IMR-90 (cell line): Measurements from ENCODE around the gene ASIC2. TPM values are rescaled to one million over a fixed set of nuclear protein-coding genes. Genes with fewer than 3 reads are reported as not detected.

ENCODE experiments used
- ATAC-seq: fragments of 200-7000 bp; cut with Tn5 transposase; 2 replicates; pipeline ENCODE4 v1.9.1; 2020; ENCODE audit warnings: low read depth, mild to moderate bottlenecking, moderate library complexity
- BruUV-seq: library from RNA; stranded (reverse); fragments of 400-500 nt; replicated peaks from 2 replicates; lab custom pipeline; 2021; lab: Mats Ljungman, UMichigan
- CTCF ChIA-PET: fragments of 300-600 bp; formaldehyde crosslinking; extraction: SDS; loops from one replicate; lab custom pipeline; 2021; ENCODE audit warnings: antibody characterized with exemption; lab: Yijun Ruan, JAX
- POLR2A ChIA-PET: fragments of 300-600 bp; sonication (Branson Sonifier 250); formaldehyde crosslinking; loops from one replicate; lab custom pipeline; 2022; ENCODE audit warnings: antibody characterized with exemption; ENCODE audit not compliant: unreplicated experiment; lab: Charles Lee
- DNase-seq: peaks from one replicate; pipeline ENCODE4 v3.0.0; 2013
- H2AFZ ChIP-seq: replicated peaks from 2 replicates; pipeline ENCODE3; 2013; ENCODE audit warnings: low read length, mild to moderate bottlenecking; ENCODE audit not compliant: poor library complexity
- H2AK5ac ChIP-seq: 2 replicates; pipeline ENCODE4 v1.6.1; 2013; ENCODE audit warnings: low read depth, low read length, inconsistent platforms
- H2AK9ac ChIP-seq: replicated peaks from 2 replicates; pipeline ENCODE3; 2013; ENCODE audit warnings: mild to moderate bottlenecking, low read depth, low read length, moderate library complexity; ENCODE audit not compliant: poor library complexity
- H2BK120ac ChIP-seq: 2 replicates; pipeline ENCODE4 v1.6.1; 2013; ENCODE audit warnings: low read depth, low read length, inconsistent platforms
- H2BK15ac ChIP-seq: 3 replicates; pipeline ENCODE4 v1.6.1; 2013; ENCODE audit warnings: low read depth, low read length, inconsistent platforms
- H2BK20ac ChIP-seq: 2 replicates; pipeline ENCODE4 v1.6.1; 2013; ENCODE audit warnings: low read depth, mild to moderate bottlenecking, inconsistent platforms, low read length, moderate library complexity
- H2BK5ac ChIP-seq: 2 replicates; pipeline ENCODE4 v1.6.1; 2013; ENCODE audit warnings: mild to moderate bottlenecking, low read depth, low read length, inconsistent platforms; ENCODE audit not compliant: poor library complexity, severe bottlenecking
- H3K14ac ChIP-seq: replicated peaks from 2 replicates; pipeline ENCODE4 v1.6.1; 2013; ENCODE audit warnings: low read depth, low read length, inconsistent platforms
- H3K18ac ChIP-seq: 2 replicates; pipeline ENCODE4 v1.6.1; 2013; ENCODE audit warnings: low read depth, low read length, control low read depth
- H3K23ac ChIP-seq: 2 replicates; pipeline ENCODE4 v1.6.1; 2013; ENCODE audit warnings: low read depth, low read length, inconsistent platforms
- H3K27ac ChIP-seq: 2 replicates; pipeline ENCODE4 v1.5.1; 2013; ENCODE audit warnings: mild to moderate bottlenecking, control low read depth, low read length; ENCODE audit not compliant: insufficient read depth
- H3K27me3 ChIP-seq: 2 replicates; pipeline ENCODE4 v1.6.1; 2013; ENCODE audit warnings: low read length; ENCODE audit not compliant: control insufficient read depth, insufficient read depth
- H3K36me3 ChIP-seq: 2 replicates; pipeline ENCODE4 v1.6.1; 2013; ENCODE audit warnings: low read length, mixed read lengths; ENCODE audit not compliant: control insufficient read depth, insufficient read depth
- H3K4ac ChIP-seq: 2 replicates; pipeline ENCODE4 v1.6.1; 2013; ENCODE audit warnings: low read depth, low read length, inconsistent platforms
- H3K4me1 ChIP-seq: 2 replicates; pipeline ENCODE4 v1.6.1; 2013; ENCODE audit warnings: low read length, mixed read lengths; ENCODE audit not compliant: control insufficient read depth, insufficient read depth
- H3K4me2 ChIP-seq: 2 replicates; pipeline ENCODE4 v1.6.1; 2013; ENCODE audit warnings: low read depth, mild to moderate bottlenecking, control low read depth, low read length, moderate library complexity
- H3K4me3 ChIP-seq: 2 replicates; pipeline ENCODE4 v1.5.1; 2013; ENCODE audit warnings: low read depth, mild to moderate bottlenecking, control low read depth, low read length, moderate library complexity; ENCODE audit not compliant: insufficient read depth
- H3K56ac ChIP-seq: 2 replicates; pipeline ENCODE4 v1.6.1; 2013; ENCODE audit warnings: low read length, inconsistent platforms; ENCODE audit not compliant: insufficient read depth; ENCODE audit errors: extremely low read depth
- H3K79me1 ChIP-seq, 2 experiments: 2 replicates each; pipeline ENCODE4 v1.6.1; 2013; ENCODE audit warnings: low read length in 2 of 2, inconsistent platforms in 1 of 2, low read depth in 1 of 2
- H3K9ac ChIP-seq: 2 replicates; pipeline ENCODE4 v1.6.1; 2013; ENCODE audit warnings: low read depth, low read length, control low read depth
- H3K9me1 ChIP-seq: 2 replicates; pipeline ENCODE4 v1.6.1; 2013; ENCODE audit warnings: low read length, inconsistent platforms; ENCODE audit not compliant: insufficient read depth
- H3K9me3 ChIP-seq: 2 replicates; pipeline ENCODE4 v1.6.1; 2013; ENCODE audit warnings: low read length; ENCODE audit not compliant: control insufficient read depth, insufficient read depth
- H4K20me1 ChIP-seq: 2 replicates; pipeline ENCODE4 v1.6.1; 2013; ENCODE audit warnings: low read length, inconsistent platforms; ENCODE audit not compliant: insufficient read depth
- H4K5ac ChIP-seq: 2 replicates; pipeline ENCODE4 v1.6.1; 2013; ENCODE audit warnings: mild to moderate bottlenecking, low read depth, low read length, control low read depth
- H4K8ac ChIP-seq, 2 experiments: 2 replicates each; pipeline ENCODE4 v1.6.1; 2013; ENCODE audit warnings: low read depth in 2 of 2, low read length in 2 of 2, control low read depth in 1 of 2, inconsistent platforms in 1 of 2
- H4K91ac ChIP-seq: 2 replicates; pipeline ENCODE4 v1.6.1; 2013; ENCODE audit warnings: low read depth, low read length, inconsistent platforms; ENCODE audit not compliant: insufficient read depth
- CEBPB ChIP-seq: IDR thresholded peaks from 2 replicates; pipeline ENCODE4 v1.6.1; 2012; ENCODE audit warnings: low read depth, low read length, improper control_type of control experiment
- CTCF ChIP-seq: conservative IDR thresholded peaks from 2 replicates; pipeline ENCODE4 v1.5.1; 2012; ENCODE audit warnings: mild to moderate bottlenecking, low read depth, low read length, improper control_type of control experiment
- FOS ChIP-seq: fragments of 150-350 bp; IDR thresholded peaks from 2 replicates; pipeline ENCODE4 v1.6.1; 2016; ENCODE audit warnings: low read depth, low read length
- MAFK ChIP-seq: IDR thresholded peaks from 2 replicates; pipeline ENCODE4 v1.6.1; 2012; ENCODE audit warnings: low read depth, low read length, improper control_type of control experiment
- MAZ ChIP-seq: IDR thresholded peaks from 2 replicates; pipeline ENCODE4 v1.6.1; 2012; ENCODE audit warnings: low read depth, mild to moderate bottlenecking, low read length, improper control_type of control experiment, moderate library complexity, borderline replicate concordance
- SMC3 ChIP-seq: fragments of 150-350 bp; IDR thresholded peaks from 2 replicates; pipeline ENCODE4 v1.6.1; 2016; ENCODE audit warnings: low read depth, mild to moderate bottlenecking, antibody characterized with exemption, low read length, moderate library complexity
- WGBS, 2 experiments: methylation state at CpG; one replicate each; pipeline versions ENCODE4 v1.1.5 to v1.1.7; 2013; ENCODE audit warnings: missing lambda C conversion rate in 2 of 2; ENCODE audit not compliant: insufficient read length in 1 of 2; ENCODE audit errors: extremely low coverage in 2 of 2; 5-methylcytosine and 5-hydroxymethylcytosine counted together
- dilution Hi-C: fragments of 300-500 bp; cut with HindIII; formaldehyde crosslinking; loops from one replicate; pipeline ENCODE4 v1.14.3; 2018; ENCODE audit warnings: low sequenced_read_pairs; ENCODE audit not compliant: unreplicated experiment
- in situ Hi-C: fragments of 300-500 bp; cut with MboI; formaldehyde crosslinking; loops from 3 replicates; pipeline ENCODE4 v1.14.3; 2019; ENCODE audit warnings: low sequenced_read_pairs, inconsistent platforms, mixed read lengths
- intact Hi-C: fragments of 100-400 bp; cut with micrococcal nuclease; formaldehyde crosslinking; loops from 2 replicates; pipeline ENCODE4 v1.10.0; 2022
- polyA plus RNA-seq, 3 experiments: library from polyadenylated mRNA; depleted of rRNA; stranded (reverse); fragments of >200 nt; gene quantifications; 2 replicates each; pipeline ENCODE4 v1.2.3, GENCODE V29; 2012; ENCODE audit warnings: low replicate concordance in 1 of 3
- total RNA-seq: library from RNA; depleted of rRNA; stranded (reverse); fragments of >200 nt; gene quantifications from 2 replicates; pipeline ENCODE4 v1.2.3, GENCODE V29; 2012

The ASIC2 gene
- total and polyA plus RNA-seq, 2 of the 4 experiments (the other 2 are of a cell fraction): under 0.01 to 0.15 TPM

DNA sequence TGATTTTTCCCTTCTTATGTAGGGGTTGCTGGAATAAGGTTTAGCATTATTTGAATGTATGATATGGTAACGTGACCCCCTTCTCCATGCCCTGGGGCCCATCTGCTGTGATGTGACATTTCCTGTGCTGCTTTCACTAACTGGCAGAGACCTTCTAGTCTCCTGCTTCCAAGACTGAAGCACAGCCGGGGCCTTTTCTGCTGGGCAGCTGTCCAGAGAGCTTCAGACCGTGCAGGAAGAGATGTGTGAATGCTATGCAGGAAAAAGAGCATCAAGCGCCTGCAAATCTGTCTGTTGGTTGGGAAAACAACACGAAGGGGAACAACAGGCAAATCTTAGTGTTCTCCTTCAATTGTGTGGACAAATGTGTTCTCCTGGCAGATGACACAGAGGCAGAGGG, 173.0 kb downstream of the ASIC2 start:
- Histone ChIP-seq H3K36me3 (no peaks in the 10 kb centered on the region), H4K91ac (no peak overlapping the region), H2AK9ac (no peak overlapping the region), H3K9me3 (no peaks in the 10 kb centered on the region), H3K14ac (no peak overlapping the region), H3K27ac (no peak overlapping the region), H4K5ac (no peak overlapping the region), H2AK5ac (no peak overlapping the region), H3K4me1 (no peaks in the 10 kb centered on the region), H4K8ac (no peak overlapping the region), H4K20me1 (no peaks in the 10 kb centered on the region), H2BK5ac (no peak overlapping the region), H3K9me1 (no peaks in the 10 kb centered on the region), H3K27me3 (peaks cover 6% of the 10 kb centered on the region), H2BK120ac (no peak overlapping the region), H3K23ac (no peak overlapping the region), H3K9ac (no peak overlapping the region), H3K79me1 (no peaks in the 10 kb centered on the region), H2BK15ac (no peak overlapping the region), H3K18ac (no peak overlapping the region), H2BK20ac (no peak overlapping the region), H3K56ac (no peak overlapping the region), H3K4me3 (no peak overlapping the region), H3K4ac (no peak overlapping the region), H3K4me2 (no peak overlapping the region), H2AFZ (no peak overlapping the region)
- in situ Hi-C loops: no loop called here
- WGBS, 2 experiments: 13% methylated on average over 4 of the region's 5 CpGs; no CpG with 5 or more reads in 1 of the 2 experiments
- intact Hi-C loops: no loop called here
- no TSS peak for BruUV-seq
- TF ChIP-seq SMC3: no peak
- TF ChIP-seq CTCF: no peak
- no peak for TF ChIP-seq CEBPB
- TF ChIP-seq MAFK: no peak
- TF ChIP-seq MAZ: no peak
- TF ChIP-seq FOS: no peak
- CTCF ChIA-PET: no interaction called here
- DNase-seq (no peak), ATAC-seq (0 out of 2 replicates have a peak, but pooled peaks have one; percentile 49)
- dilution Hi-C loops: no loop called here
- POLR2A ChIA-PET: no interaction called here
